HCT116 (cell line): Measurements from ENCODE around the gene ETNPPL. TPM values are rescaled to one million over a fixed set of nuclear protein-coding genes. Genes with fewer than 3 reads are reported as not detected.

Experiments
- ATAC-seq: fragments of 200-7000 bp; cut with Tn5 transposase; 2 replicates; pipeline ENCODE4 v1.9.1; 2020; ENCODE audit warnings: mild to moderate bottlenecking, moderate library complexity
- BruUV-seq: library from RNA; stranded (reverse); fragments of 400-500 nt; replicated peaks from 2 replicates; lab custom pipeline; 2021; lab: Mats Ljungman, UMichigan
- CTCF ChIA-PET: fragments of 300-600 bp; sonication (Branson Sonifier 250); formaldehyde crosslinking; loops from one replicate; lab custom pipeline; 2021; ENCODE audit warnings: antibody characterized with exemption; lab: Charles Lee
- POLR2A ChIA-PET: fragments of 300-600, 350-600 bp; sonication (Branson Sonifier 250); formaldehyde crosslinking; loops from one replicate; lab custom pipeline; 2021; ENCODE audit warnings: antibody characterized with exemption; lab: Charles Lee
- RAD21 ChIA-PET, 2 experiments: fragments of 300-600 bp; sonication (Branson Sonifier 250); formaldehyde crosslinking; loops; one replicate each; lab custom pipeline; 2023; ENCODE audit warnings: low total read pairs in 2 of 2; ENCODE audit not compliant: uncharacterized antibody in 2 of 2, unreplicated experiment in 2 of 2, low non-redundant PET in 1 of 2; lab: Charles Lee
- DNase-seq: peaks from one replicate; pipeline ENCODE4 v3.0.0-alpha.2; 2010; ENCODE audit warnings: low read depth, low spot score
- H2AFZ ChIP-seq: fragments of 200-600 bp; shearing (Covaris generic), sonication (generic); 2 replicates; pipeline ENCODE4 v1.6.1; 2017; ENCODE audit warnings: low read depth, mixed run types, mixed read lengths, antibody characterized with exemption, low read length; ENCODE audit not compliant: poor library complexity, severe bottlenecking
- H3K27ac ChIP-seq: 2 replicates; pipeline ENCODE4 v1.5.1; 2012; ENCODE audit warnings: low read depth, low read length
- H3K27me3 ChIP-seq: fragments of 200-600 bp; sonication (generic); 2 replicates; pipeline ENCODE4 v1.6.1; 2016; ENCODE audit warnings: mixed run types, low read length, mixed read lengths; ENCODE audit not compliant: insufficient read depth
- H3K36me3 ChIP-seq, 2 experiments: fragments of 200-500 bp in 1 of 2; fragments of 200-600 bp in 1 of 2; sonication (Bioruptor generic) in 1 of 2; sonication (generic) in 1 of 2; 2 replicates each; pipeline versions ENCODE4 v1.5.1 to v1.6.1; 2014 to 2016; ENCODE audit warnings: low read length in 2 of 2, inconsistent platforms in 1 of 2, mixed read lengths in 1 of 2, mixed run types in 1 of 2; ENCODE audit not compliant: insufficient read depth in 2 of 2, control insufficient read depth in 1 of 2
- H3K4me1 ChIP-seq, 2 experiments: fragments of 200-600 bp in 1 of 2; sonication (generic) in 1 of 2; 2 replicates each; pipeline versions ENCODE4 v1.5.1 to v1.6.1; 2012 to 2017; ENCODE audit warnings: low read length in 2 of 2, inconsistent platforms in 1 of 2, mild to moderate bottlenecking in 1 of 2, mixed read lengths in 1 of 2, mixed run types in 1 of 2, moderate library complexity in 1 of 2; ENCODE audit not compliant: insufficient read depth in 2 of 2, control insufficient read depth in 1 of 2
- H3K4me2 ChIP-seq: fragments of 200-600 bp; sonication (generic); 2 replicates; pipeline ENCODE4 v1.6.1; 2017; ENCODE audit warnings: mixed run types, low read length, mixed read lengths
- H3K4me3 ChIP-seq, 2 experiments: fragments of 200-600 bp in 1 of 2; sonication (generic) in 1 of 2; replicated peaks in 1 of 2; 2 replicates each; pipeline ENCODE4 v1.5.1; 2011 to 2016; ENCODE audit warnings: low read length in 2 of 2, control low read depth in 1 of 2, low read depth in 1 of 2, mild to moderate bottlenecking in 1 of 2, mixed read lengths in 1 of 2, mixed run types in 1 of 2
- H3K79me2 ChIP-seq: fragments of 200-600 bp; sonication (generic); 2 replicates; pipeline ENCODE4 v1.6.1; 2017; ENCODE audit warnings: mild to moderate bottlenecking, mixed run types, low read length, moderate library complexity, mixed read lengths; ENCODE audit not compliant: insufficient read depth
- H3K9ac ChIP-seq: fragments of 200-600 bp; sonication (generic); 2 replicates; pipeline ENCODE4 v1.6.1; 2016; ENCODE audit warnings: low read length, mixed read lengths
- H3K9me2 ChIP-seq: fragments of 200-600 bp; sonication (generic), shearing (Covaris generic); 2 replicates; pipeline ENCODE4 v1.6.1; 2017; ENCODE audit warnings: mixed run types, mild to moderate bottlenecking, moderate library complexity; ENCODE audit not compliant: insufficient read depth
- H3K9me3 ChIP-seq, 2 experiments: fragments of 200-500 bp in 1 of 2; fragments of 200-600 bp in 1 of 2; sonication (Bioruptor generic) in 1 of 2; sonication (generic) in 1 of 2; 2 replicates each; pipeline ENCODE4 v1.6.1; 2014 to 2017; ENCODE audit warnings: low read length in 2 of 2, mixed read lengths in 2 of 2, inconsistent platforms in 1 of 2, low read depth in 1 of 2, mild to moderate bottlenecking in 1 of 2, mixed run types in 1 of 2, moderate library complexity in 1 of 2; ENCODE audit not compliant: control insufficient read depth in 1 of 2, insufficient read depth in 1 of 2
- H4K20me1 ChIP-seq: fragments of 200-600 bp; sonication (generic), shearing (Covaris generic); 2 replicates; pipeline ENCODE4 v1.6.1; 2017; ENCODE audit warnings: mixed run types, mild to moderate bottlenecking, moderate library complexity; ENCODE audit not compliant: insufficient read depth
- CBX3 ChIP-seq: IDR thresholded peaks from 2 replicates; pipeline ENCODE4 v1.6.1; 2012; ENCODE audit warnings: low read depth
- CEBPB ChIP-seq: IDR thresholded peaks from 2 replicates; pipeline ENCODE4 v1.6.1; 2012; ENCODE audit warnings: low read depth
- EGR1 ChIP-seq: IDR thresholded peaks from 2 replicates; pipeline ENCODE4 v1.6.1; 2012; ENCODE audit warnings: low read depth
- ELF1 ChIP-seq: IDR thresholded peaks from 2 replicates; pipeline ENCODE4 v1.6.1; 2012; ENCODE audit warnings: low read depth, borderline replicate concordance
- EZH2 ChIP-seq: fragments of 200-600 bp; sonication (generic); IDR thresholded peaks from 2 replicates; pipeline ENCODE4 v1.6.1; 2017; ENCODE audit warnings: antibody characterized with exemption, mixed run types
- EZH2phosphoT487 ChIP-seq: fragments of 200-600 bp; IDR thresholded peaks from 2 replicates; pipeline ENCODE4 v1.6.1; 2018; ENCODE audit warnings: antibody characterized with exemption, borderline replicate concordance
- FOSL1 ChIP-seq: IDR thresholded peaks from 2 replicates; pipeline ENCODE4 v1.6.1; 2012; ENCODE audit warnings: low read depth
- JUND ChIP-seq: IDR thresholded peaks from 2 replicates; pipeline ENCODE4 v1.6.1; 2012
- POLR2AphosphoS5 ChIP-seq: IDR thresholded peaks from 2 replicates; pipeline ENCODE4 v1.6.1; 2011; ENCODE audit warnings: mild to moderate bottlenecking, low read depth, low read length, moderate library complexity
- RAD21 ChIP-seq: IDR thresholded peaks from 2 replicates; pipeline ENCODE4 v1.6.1; 2012; ENCODE audit warnings: low read depth, mild to moderate bottlenecking
- SIN3A ChIP-seq: IDR thresholded peaks from 2 replicates; pipeline ENCODE4 v1.6.1; 2012; ENCODE audit warnings: low read depth
- SP1 ChIP-seq: IDR thresholded peaks from 2 replicates; pipeline ENCODE4 v1.6.1; 2012; ENCODE audit warnings: low read depth
- SRF ChIP-seq: IDR thresholded peaks from 2 replicates; pipeline ENCODE4 v1.6.1; 2012; ENCODE audit warnings: low read depth
- YY1 ChIP-seq: IDR thresholded peaks from 2 replicates; pipeline ENCODE4 v1.6.1; 2011; ENCODE audit warnings: low read length, low read depth, moderate library complexity, mild to moderate bottlenecking; ENCODE audit not compliant: insufficient replicate concordance; ENCODE audit errors: extremely low read depth
- ZFX ChIP-seq: fragments of 450-650 bp; IDR thresholded peaks from 2 replicates; pipeline ENCODE4 v1.6.1; 2017
- intact Hi-C: fragments of 100-400 bp; cut with micrococcal nuclease; formaldehyde crosslinking; loops from 2 replicates; pipeline ENCODE4 v1.10.0; 2022
- total RNA-seq: library from RNA; stranded (reverse); gene quantifications from one replicate; pipeline ENCODE4 v1.2.1, GENCODE V29; 2021; ENCODE audit not compliant: unreplicated experiment
- TF ChIP-seq, protein P1 (sequence below), 3 experiments: fragments of 200-600 bp in 1 of 3; sonication (generic) in 1 of 3; IDR thresholded peaks in 2 of 3; conservative IDR thresholded peaks in 1 of 3; 2 replicates each; pipeline ENCODE4 v1.5.1; 2012 to 2017; ENCODE audit warnings: low read depth in 2 of 3, low read length in 2 of 3, antibody characterized with exemption in 1 of 3, borderline replicate concordance in 1 of 3, control low read depth in 1 of 3, mild to moderate bottlenecking in 1 of 3, mixed read lengths in 1 of 3, mixed run types in 1 of 3, moderate library complexity in 1 of 3; ENCODE audit not compliant: insufficient read depth in 1 of 3
- TF ChIP-seq, protein P2 (sequence below): IDR thresholded peaks from 2 replicates; pipeline ENCODE4 v1.6.1; 2012
- TF ChIP-seq, protein P3 (sequence below): IDR thresholded peaks from 2 replicates; pipeline ENCODE4 v1.6.1; 2011; ENCODE audit warnings: mild to moderate bottlenecking, low read length, moderate library complexity; ENCODE audit not compliant: insufficient replicate concordance; ENCODE audit errors: extremely low read depth
- TF ChIP-seq, protein P4 (sequence below): IDR thresholded peaks from 2 replicates; pipeline ENCODE4 v1.6.1; 2012
- TF ChIP-seq, protein P5 (sequence below): IDR thresholded peaks from 2 replicates; pipeline ENCODE4 v1.6.1; 2012; ENCODE audit warnings: low read depth

The ETNPPL gene
- total RNA-seq, 1 experiment from 2014 or later = not detected

DNA sequence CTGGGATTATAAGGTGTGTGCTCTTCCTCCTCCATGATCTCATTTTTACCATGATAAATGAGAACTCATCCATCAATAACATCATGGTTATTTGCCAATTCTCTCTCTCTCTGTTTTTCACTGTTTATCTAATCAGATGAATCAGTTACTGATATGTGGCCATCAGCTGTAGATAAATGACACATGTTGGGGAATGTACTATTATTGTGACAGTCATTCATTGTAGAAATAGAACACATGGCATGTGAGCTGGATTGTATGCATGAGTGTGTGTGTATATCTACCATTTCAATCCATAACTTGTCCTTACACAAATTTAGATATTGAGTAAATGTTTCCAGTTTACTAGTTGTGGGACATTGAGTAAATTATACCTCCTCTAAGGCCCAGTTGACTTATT lies 59.5 kb downstream of the ETNPPL start:
- H3K27ac ChIP-seq = no peak overlapping the region
- no peaks in the 10 kb centered on the region for H3K27me3 ChIP-seq
- no peaks in the 10 kb centered on the region for H4K20me1 ChIP-seq
- ChIA-PET RAD21 (no interaction called here), CTCF (no interaction called here), POLR2A (no interaction called here)
- TF ChIP-seq CBX3 (no peak), EGR1 (no peak), EZH2phosphoT487 (no peak), FOSL1 (no peak), YY1 (no peak), POLR2AphosphoS5 (no peak), CEBPB (no peak), JUND (no peak), RAD21 (no peak), SIN3A (no peak), EZH2 (no peak), SP1 (no peak), SRF (no peak), ZFX (no peak), ELF1 (no peak)
- TF ChIP-seq, protein P1, sequence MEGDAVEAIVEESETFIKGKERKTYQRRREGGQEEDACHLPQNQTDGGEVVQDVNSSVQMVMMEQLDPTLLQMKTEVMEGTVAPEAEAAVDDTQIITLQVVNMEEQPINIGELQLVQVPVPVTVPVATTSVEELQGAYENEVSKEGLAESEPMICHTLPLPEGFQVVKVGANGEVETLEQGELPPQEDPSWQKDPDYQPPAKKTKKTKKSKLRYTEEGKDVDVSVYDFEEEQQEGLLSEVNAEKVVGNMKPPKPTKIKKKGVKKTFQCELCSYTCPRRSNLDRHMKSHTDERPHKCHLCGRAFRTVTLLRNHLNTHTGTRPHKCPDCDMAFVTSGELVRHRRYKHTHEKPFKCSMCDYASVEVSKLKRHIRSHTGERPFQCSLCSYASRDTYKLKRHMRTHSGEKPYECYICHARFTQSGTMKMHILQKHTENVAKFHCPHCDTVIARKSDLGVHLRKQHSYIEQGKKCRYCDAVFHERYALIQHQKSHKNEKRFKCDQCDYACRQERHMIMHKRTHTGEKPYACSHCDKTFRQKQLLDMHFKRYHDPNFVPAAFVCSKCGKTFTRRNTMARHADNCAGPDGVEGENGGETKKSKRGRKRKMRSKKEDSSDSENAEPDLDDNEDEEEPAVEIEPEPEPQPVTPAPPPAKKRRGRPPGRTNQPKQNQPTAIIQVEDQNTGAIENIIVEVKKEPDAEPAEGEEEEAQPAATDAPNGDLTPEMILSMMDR (IDR thresholded peaks at IDR 0.05 in 2 of 3, conservative IDR thresholded peaks at IDR 0.05 in 1 of 3; ENCODE audit: borderline replicate concordance in 1 of 3, insufficient read depth in 1 of 3, low read depth in 2 of 3, low read length in 2 of 3) = no peak
- TF ChIP-seq, protein P2, sequence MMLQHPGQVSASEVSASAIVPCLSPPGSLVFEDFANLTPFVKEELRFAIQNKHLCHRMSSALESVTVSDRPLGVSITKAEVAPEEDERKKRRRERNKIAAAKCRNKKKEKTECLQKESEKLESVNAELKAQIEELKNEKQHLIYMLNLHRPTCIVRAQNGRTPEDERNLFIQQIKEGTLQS = no peak
- TF ChIP-seq, protein P3, sequence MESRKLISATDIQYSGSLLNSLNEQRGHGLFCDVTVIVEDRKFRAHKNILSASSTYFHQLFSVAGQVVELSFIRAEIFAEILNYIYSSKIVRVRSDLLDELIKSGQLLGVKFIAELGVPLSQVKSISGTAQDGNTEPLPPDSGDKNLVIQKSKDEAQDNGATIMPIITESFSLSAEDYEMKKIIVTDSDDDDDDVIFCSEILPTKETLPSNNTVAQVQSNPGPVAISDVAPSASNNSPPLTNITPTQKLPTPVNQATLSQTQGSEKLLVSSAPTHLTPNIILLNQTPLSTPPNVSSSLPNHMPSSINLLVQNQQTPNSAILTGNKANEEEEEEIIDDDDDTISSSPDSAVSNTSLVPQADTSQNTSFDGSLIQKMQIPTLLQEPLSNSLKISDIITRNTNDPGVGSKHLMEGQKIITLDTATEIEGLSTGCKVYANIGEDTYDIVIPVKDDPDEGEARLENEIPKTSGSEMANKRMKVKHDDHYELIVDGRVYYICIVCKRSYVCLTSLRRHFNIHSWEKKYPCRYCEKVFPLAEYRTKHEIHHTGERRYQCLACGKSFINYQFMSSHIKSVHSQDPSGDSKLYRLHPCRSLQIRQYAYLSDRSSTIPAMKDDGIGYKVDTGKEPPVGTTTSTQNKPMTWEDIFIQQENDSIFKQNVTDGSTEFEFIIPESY = no peak
- TF ChIP-seq, protein P4, sequence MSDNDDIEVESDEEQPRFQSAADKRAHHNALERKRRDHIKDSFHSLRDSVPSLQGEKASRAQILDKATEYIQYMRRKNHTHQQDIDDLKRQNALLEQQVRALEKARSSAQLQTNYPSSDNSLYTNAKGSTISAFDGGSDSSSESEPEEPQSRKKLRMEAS = no peak
- TF ChIP-seq, protein P5, sequence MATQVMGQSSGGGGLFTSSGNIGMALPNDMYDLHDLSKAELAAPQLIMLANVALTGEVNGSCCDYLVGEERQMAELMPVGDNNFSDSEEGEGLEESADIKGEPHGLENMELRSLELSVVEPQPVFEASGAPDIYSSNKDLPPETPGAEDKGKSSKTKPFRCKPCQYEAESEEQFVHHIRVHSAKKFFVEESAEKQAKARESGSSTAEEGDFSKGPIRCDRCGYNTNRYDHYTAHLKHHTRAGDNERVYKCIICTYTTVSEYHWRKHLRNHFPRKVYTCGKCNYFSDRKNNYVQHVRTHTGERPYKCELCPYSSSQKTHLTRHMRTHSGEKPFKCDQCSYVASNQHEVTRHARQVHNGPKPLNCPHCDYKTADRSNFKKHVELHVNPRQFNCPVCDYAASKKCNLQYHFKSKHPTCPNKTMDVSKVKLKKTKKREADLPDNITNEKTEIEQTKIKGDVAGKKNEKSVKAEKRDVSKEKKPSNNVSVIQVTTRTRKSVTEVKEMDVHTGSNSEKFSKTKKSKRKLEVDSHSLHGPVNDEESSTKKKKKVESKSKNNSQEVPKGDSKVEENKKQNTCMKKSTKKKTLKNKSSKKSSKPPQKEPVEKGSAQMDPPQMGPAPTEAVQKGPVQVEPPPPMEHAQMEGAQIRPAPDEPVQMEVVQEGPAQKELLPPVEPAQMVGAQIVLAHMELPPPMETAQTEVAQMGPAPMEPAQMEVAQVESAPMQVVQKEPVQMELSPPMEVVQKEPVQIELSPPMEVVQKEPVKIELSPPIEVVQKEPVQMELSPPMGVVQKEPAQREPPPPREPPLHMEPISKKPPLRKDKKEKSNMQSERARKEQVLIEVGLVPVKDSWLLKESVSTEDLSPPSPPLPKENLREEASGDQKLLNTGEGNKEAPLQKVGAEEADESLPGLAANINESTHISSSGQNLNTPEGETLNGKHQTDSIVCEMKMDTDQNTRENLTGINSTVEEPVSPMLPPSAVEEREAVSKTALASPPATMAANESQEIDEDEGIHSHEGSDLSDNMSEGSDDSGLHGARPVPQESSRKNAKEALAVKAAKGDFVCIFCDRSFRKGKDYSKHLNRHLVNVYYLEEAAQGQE = no peak
- H3K4me3 ChIP-seq = no peak overlapping the region
- BruUV-seq = no TSS peak
- no peaks in the 10 kb centered on the region for H3K9me3 ChIP-seq
- ATAC-seq (no peak), DNase-seq (no peak)
- no peaks in the 10 kb centered on the region for H3K79me2 ChIP-seq
- intact Hi-C loops = no loop called here
- no peaks in the 10 kb centered on the region for H3K4me1 ChIP-seq
- no peak overlapping the region for H3K9ac ChIP-seq
- H3K9me2 ChIP-seq = no peaks in the 10 kb centered on the region
- no peaks in the 10 kb centered on the region for H3K36me3 ChIP-seq
- no peak overlapping the region for H3K4me2 ChIP-seq
- H2AFZ ChIP-seq = no peak overlapping the region
